H1 (cell line): ENCODE measurements around the gene EVPL.

Experiments
- ASH2L ChIP-seq: fragments of 200-600, 300-600 bp; sonication (generic); IDR thresholded peaks from one replicate; pipeline ENCODE4 v1.7.1; 2017; ENCODE audit warnings: low read length
- CBX5 ChIP-seq: fragments of 300-800, 300-1000 bp; sonication (generic); IDR thresholded peaks from 2 replicates; pipeline ENCODE4 v1.7.1; 2016; ENCODE audit warnings: antibody characterized with exemption, low read length, low read depth
- CHD1 ChIP-seq: IDR thresholded peaks from 2 replicates; pipeline ENCODE4 v1.6.1; 2012; ENCODE audit warnings: low read depth, low read length, improper control_type of control experiment
- CTCF ChIP-seq, 3 experiments: IDR thresholded peaks; 1 replicate in 2 of 3; 2 replicates in 1 of 3; pipeline versions ENCODE4 v1.5.1 to v1.6.1; 2011; ENCODE audit warnings: low read length in 3 of 3, mild to moderate bottlenecking in 3 of 3, inconsistent platforms in 2 of 3, low read depth in 1 of 3, moderate library complexity in 1 of 3; ENCODE audit not compliant: insufficient read depth in 1 of 3; ENCODE audit errors: control extremely low read depth in 1 of 3
- EP300 ChIP-seq, 2 experiments: IDR thresholded peaks; 1 replicate in 1 of 2; 2 replicates in 1 of 2; pipeline ENCODE4 v1.6.1; 2011 to 2012; ENCODE audit warnings: low read depth in 2 of 2, low read length in 2 of 2, mild to moderate bottlenecking in 2 of 2, borderline replicate concordance in 1 of 2, inconsistent platforms in 1 of 2, moderate library complexity in 1 of 2
- EZH2 ChIP-seq: fragments of 200-600 bp; sonication (generic); IDR thresholded peaks from 2 replicates; pipeline ENCODE4 v1.7.1; 2012; ENCODE audit warnings: low read depth, mild to moderate bottlenecking, moderate library complexity, low read length, inconsistent platforms; ENCODE audit not compliant: severe bottlenecking
- MAX ChIP-seq: IDR thresholded peaks from 2 replicates; pipeline ENCODE4 v1.6.1; 2012; ENCODE audit warnings: inconsistent platforms
- POLR2A ChIP-seq, 2 experiments: IDR thresholded peaks; 1 replicate in 1 of 2; 2 replicates in 1 of 2; pipeline ENCODE4 v1.6.1; 2011; ENCODE audit warnings: low read depth in 2 of 2, low read length in 2 of 2, mild to moderate bottlenecking in 2 of 2; ENCODE audit errors: control extremely low read depth in 1 of 2
- RAD21 ChIP-seq, 2 experiments: IDR thresholded peaks in 1 of 2; conservative IDR thresholded peaks in 1 of 2; 2 replicates each; pipeline ENCODE4 v1.6.1; 2011; ENCODE audit warnings: low read depth in 2 of 2, low read length in 2 of 2, improper control_type of control experiment in 1 of 2, inconsistent platforms in 1 of 2, mild to moderate bottlenecking in 1 of 2, moderate library complexity in 1 of 2
- SIRT6 ChIP-seq: IDR thresholded peaks from one replicate; pipeline ENCODE4 v1.7.1; 2012; ENCODE audit warnings: low read length, inconsistent platforms
- SP2 ChIP-seq: IDR thresholded peaks from 2 replicates; pipeline ENCODE4 v1.6.1; 2012; ENCODE audit warnings: mild to moderate bottlenecking, low read length, inconsistent platforms
- TAF1 ChIP-seq: IDR thresholded peaks from 2 replicates; pipeline ENCODE4 v1.6.1; 2011; ENCODE audit warnings: mild to moderate bottlenecking, low read depth, low read length
- TF ChIP-seq, protein P1 (sequence below): IDR thresholded peaks from 2 replicates; pipeline ENCODE4 v1.6.1; 2011; ENCODE audit warnings: low read length, improper control_type of control experiment
- TF ChIP-seq, protein P2 (sequence below): IDR thresholded peaks from 2 replicates; pipeline ENCODE4 v1.6.1; 2012; ENCODE audit warnings: low read length, inconsistent platforms

GRCh38 chr17:76038050-76038449 is 10.9 kb upstream of the EVPL start:
- TF ChIP-seq SP2 (no peak), EP300 (IDR thresholded peaks at IDR 0.05; ENCODE audit: borderline replicate concordance in 1 of 2, low read depth in 2 of 2, low read length in 2 of 2) (no peak), CTCF (IDR thresholded peaks at IDR 0.05; ENCODE audit: control extremely low read depth in 1 of 3, insufficient read depth in 1 of 3, low read depth in 1 of 3, low read length in 3 of 3) (no peak), MAX (no peak), ASH2L (no peak), SIRT6 (no peak), RAD21 (IDR thresholded peaks at IDR 0.05 in 1 of 2, conservative IDR thresholded peaks at IDR 0.05 in 1 of 2; ENCODE audit: low read depth in 2 of 2, low read length in 2 of 2) (no peak), POLR2A (IDR thresholded peaks at IDR 0.05; ENCODE audit: control extremely low read depth in 1 of 2, low read depth in 2 of 2, low read length in 2 of 2) (no peak), EZH2 (no peak), CHD1 (no peak), CBX5 (no peak), TAF1 (no peak)
- TF ChIP-seq, protein P1, sequence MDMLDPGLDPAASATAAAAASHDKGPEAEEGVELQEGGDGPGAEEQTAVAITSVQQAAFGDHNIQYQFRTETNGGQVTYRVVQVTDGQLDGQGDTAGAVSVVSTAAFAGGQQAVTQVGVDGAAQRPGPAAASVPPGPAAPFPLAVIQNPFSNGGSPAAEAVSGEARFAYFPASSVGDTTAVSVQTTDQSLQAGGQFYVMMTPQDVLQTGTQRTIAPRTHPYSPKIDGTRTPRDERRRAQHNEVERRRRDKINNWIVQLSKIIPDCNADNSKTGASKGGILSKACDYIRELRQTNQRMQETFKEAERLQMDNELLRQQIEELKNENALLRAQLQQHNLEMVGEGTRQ, result no peak
- TF ChIP-seq, protein P2, sequence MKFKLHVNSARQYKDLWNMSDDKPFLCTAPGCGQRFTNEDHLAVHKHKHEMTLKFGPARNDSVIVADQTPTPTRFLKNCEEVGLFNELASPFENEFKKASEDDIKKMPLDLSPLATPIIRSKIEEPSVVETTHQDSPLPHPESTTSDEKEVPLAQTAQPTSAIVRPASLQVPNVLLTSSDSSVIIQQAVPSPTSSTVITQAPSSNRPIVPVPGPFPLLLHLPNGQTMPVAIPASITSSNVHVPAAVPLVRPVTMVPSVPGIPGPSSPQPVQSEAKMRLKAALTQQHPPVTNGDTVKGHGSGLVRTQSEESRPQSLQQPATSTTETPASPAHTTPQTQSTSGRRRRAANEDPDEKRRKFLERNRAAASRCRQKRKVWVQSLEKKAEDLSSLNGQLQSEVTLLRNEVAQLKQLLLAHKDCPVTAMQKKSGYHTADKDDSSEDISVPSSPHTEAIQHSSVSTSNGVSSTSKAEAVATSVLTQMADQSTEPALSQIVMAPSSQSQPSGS, result no peak
